Adrenal gland (tissue), 5 donors: ENCODE measurements around the gene CLEC3A.

ENCODE experiments used
- CTCF ChIP-seq, 6 experiments: fragments of 450-650 bp in 4 of 6; fragments of 200-600 bp in 2 of 6; sonication (generic) in 1 of 6; IDR thresholded peaks; 1 replicate in 5 of 6; 2 replicates in 1 of 6; pipeline versions ENCODE4 v1.5.1 to v1.8.0; 2016 to 2021; ENCODE audit warnings: antibody characterized with exemption in 6 of 6, mild to moderate bottlenecking in 2 of 6, moderate library complexity in 1 of 6
- POLR2A ChIP-seq, 2 donors: fragments of 450-650 bp; IDR thresholded peaks; one replicate each; pipeline ENCODE4 v1.6.1; 2017; ENCODE audit warnings: antibody characterized with exemption in 2 of 2, mild to moderate bottlenecking in 2 of 2, moderate library complexity in 1 of 2
- donor health status: DM: no; HTN: no; CAD: no.

GRCh38 chr16:78060295-78060694 lies 37.9 kb downstream of the CLEC3A start:
- TF ChIP-seq POLR2A (IDR thresholded peaks at IDR 0.05) (no peak), CTCF (IDR thresholded peaks at IDR 0.05) (no peak)
